Fibroblast of pulmonary artery (primary cell): Measurements from ENCODE around the gene RUFY3.

Source experiments
- DNase-seq: peaks from one replicate; pipeline ENCODE4 v3.0.0-alpha.2; 2010; ENCODE audit warnings: low read depth
- H3K4me3 ChIP-seq: replicated peaks from 2 replicates; pipeline ENCODE4 v1.5.1; 2011; ENCODE audit warnings: low read depth, mild to moderate bottlenecking, control low read depth, low read length, moderate library complexity
- TF ChIP-seq, protein P1 (sequence below): IDR thresholded peaks from 2 replicates; pipeline ENCODE4 v1.5.1; 2011; ENCODE audit warnings: mild to moderate bottlenecking, control low read depth, low read length, inconsistent platforms; ENCODE audit errors: missing control alignments

The RUFY3 gene

DNA sequence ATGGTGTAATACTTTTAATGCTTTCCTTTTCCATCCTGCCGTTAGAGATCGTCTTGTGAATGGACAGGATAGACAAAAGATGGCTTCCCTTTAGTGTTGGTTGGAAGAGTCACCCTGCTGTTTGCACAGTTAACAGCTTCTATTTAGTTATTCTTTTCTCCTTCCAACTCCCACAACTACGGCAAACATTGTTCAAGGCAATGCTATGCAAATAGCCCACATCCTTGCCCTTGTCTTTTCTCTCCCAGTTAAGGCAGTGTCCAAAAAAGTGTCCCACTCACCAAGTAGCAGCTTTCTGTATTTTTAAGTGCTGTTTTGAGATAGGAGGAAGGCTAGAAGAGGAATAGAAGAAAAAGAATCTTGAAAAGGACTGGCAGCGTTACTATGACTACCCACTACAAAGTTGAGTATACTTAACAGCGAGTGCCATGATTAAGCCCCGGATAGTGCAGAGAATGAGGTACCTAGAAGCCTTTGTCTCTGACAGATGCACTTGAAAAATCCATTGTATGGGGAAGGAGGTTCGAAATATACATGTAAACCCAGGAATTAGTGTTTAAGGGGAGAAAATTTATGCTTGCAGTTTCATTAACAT is 12.1 kb upstream of the RUFY3 start:
- TF ChIP-seq, protein P1, sequence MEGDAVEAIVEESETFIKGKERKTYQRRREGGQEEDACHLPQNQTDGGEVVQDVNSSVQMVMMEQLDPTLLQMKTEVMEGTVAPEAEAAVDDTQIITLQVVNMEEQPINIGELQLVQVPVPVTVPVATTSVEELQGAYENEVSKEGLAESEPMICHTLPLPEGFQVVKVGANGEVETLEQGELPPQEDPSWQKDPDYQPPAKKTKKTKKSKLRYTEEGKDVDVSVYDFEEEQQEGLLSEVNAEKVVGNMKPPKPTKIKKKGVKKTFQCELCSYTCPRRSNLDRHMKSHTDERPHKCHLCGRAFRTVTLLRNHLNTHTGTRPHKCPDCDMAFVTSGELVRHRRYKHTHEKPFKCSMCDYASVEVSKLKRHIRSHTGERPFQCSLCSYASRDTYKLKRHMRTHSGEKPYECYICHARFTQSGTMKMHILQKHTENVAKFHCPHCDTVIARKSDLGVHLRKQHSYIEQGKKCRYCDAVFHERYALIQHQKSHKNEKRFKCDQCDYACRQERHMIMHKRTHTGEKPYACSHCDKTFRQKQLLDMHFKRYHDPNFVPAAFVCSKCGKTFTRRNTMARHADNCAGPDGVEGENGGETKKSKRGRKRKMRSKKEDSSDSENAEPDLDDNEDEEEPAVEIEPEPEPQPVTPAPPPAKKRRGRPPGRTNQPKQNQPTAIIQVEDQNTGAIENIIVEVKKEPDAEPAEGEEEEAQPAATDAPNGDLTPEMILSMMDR: no peak
- H3K4me3 ChIP-seq: no peak overlapping the region
- no peak for DNase-seq

DNA sequence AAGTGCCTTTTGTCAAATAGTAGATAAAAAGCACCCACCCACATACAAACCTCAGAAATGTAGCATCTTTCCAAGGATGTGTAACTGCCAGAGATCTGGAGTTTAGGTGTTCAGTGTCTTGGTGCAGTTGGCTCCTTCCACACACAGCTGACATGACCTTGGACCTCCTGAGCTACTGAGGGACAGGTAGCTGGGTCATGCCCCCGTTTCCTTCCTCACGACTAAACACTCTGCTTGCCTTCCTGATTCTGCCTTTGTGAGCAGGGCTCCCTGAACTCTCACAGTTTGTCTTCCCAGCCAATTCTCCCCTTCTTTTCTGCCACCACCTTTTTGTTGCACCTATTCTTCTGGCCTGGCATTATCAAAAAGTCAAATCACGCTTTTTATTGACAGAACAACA is 10.2 kb upstream of the RUFY3 start:
- TF ChIP-seq, protein P1: no peak
- H3K4me3 ChIP-seq: no peak overlapping the region
- DNase-seq: no peak

- H3K4me3 ChIP-seq: no peak overlapping the region
- TF ChIP-seq, protein P1: no peak
- no peak for DNase-seq
Measured at GRCh38 chr4:70712150-70712549, 9.6 kb upstream of the RUFY3 start.

GRCh38 chr4:70712604-70713452 is 8.9 kb upstream of the RUFY3 start:
- no peak for DNase-seq
- no peak overlapping the region for H3K4me3 ChIP-seq
- TF ChIP-seq, protein P1: no peak

GRCh38 chr4:70713453-70714078 is 8.2 kb upstream of the RUFY3 start:
- no peak overlapping the region for H3K4me3 ChIP-seq

GRCh38 chr4:70714079-70714887 is 7.5 kb upstream of the RUFY3 start:
- peak; percentile 21 for DNase-seq
- no peak overlapping the region for H3K4me3 ChIP-seq
- TF ChIP-seq, protein P1: no peak

More at GRCh38 chr4:70713453-70714078, 8.2 kb upstream of the RUFY3 start:
- TF ChIP-seq, protein P1: no peak
- DNase-seq: no peak
